ENCODE measurements around the gene PRICKLE1. TPM values are rescaled to one million over a fixed set of nuclear protein-coding genes. Genes with fewer than 3 reads are reported as not detected.

The PRICKLE1 gene
- total RNA-seq, 1 donor from 2014 or later = 9.0 TPM

DNA sequence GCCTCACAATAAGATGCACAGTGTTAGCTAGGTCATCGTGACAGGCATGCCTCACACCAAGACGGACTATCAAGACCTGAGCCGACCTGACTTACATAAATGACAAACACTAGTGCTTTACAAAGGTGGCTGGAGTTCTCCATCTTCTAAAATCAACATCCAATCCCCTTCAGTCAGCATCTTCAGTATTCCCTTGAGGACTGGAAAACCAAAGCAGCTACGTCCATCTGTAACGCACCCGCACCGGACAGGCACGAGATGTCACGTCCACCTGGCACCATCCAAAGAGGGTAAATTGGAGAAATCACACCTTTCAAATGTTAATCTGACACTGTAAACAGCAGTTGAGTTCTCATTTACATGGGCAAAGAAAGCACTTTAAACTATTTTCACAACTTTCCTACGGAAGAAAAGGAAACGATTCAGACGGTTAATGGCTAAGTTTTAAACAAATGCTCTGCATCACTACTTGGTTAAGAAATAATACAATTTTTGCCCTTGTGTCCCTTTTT lies 130.2 kb downstream of the PRICKLE1 start:
- DNase-seq (ENCODE audit: low read depth in 2 of 2) = no peak

DNA sequence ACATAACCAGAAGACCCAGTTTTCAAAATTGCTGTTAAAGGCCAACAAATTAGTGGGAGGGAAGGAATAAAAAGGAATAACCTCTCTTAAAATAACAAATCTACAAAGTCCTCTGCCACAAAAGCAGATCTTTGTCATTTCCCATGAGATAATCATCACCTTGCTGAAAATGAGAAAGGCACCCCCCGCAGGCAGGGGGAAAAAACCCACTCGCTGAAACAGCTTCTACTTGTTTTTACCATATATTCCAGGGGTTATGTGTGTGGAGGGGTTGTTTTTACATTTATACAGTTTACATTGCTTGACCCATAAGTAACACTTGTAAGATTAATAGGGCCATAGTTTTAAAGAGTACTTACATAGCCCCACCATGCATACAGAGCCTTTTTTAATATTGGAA lies 131.0 kb downstream of the PRICKLE1 start:
- no peak for DNase-seq (ENCODE audit: low read depth in 2 of 2)

DNA sequence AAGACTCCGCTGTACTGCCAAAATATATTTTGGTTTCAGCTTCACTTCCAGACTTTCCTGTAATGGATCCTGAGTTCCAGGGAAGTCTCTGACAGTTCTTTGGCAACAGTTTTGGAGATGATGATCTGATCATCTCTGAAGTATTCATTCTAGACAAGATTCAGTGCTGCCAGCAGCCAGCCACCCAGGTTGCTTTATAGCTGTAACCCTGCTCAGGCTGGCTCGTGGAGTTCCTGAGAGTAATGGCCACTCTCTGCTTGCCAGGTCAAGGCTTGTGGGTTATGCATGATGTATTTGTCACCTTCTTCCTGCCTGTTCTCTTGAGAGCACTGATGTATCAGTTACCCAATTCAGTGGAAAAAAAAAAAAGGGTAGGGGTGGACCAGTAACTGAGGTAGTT lies 139.3 kb downstream of the PRICKLE1 start:
- peak in 1 of 2 donors; percentile 26 for DNase-seq (ENCODE audit: low read depth in 2 of 2)

DNA sequence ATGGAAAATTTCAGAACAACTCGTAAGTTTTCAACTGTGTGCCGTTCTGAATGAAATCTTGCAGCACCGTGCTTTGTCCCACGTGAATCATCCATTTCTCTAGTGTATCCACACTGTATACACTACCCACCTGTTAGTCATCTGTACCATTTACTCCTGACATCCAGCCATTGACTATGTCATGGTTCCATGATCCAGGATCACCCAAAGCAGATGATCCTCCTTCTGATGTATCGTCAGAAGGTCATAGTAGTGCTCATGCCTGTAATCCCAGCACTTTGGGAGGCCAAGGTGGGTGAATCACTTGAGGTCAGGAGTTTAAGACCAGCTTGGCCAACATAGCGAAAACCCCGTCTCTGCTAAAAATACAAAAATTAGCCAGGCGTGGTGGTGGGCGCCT lies 140.7 kb downstream of the PRICKLE1 start:
- DNase-seq (ENCODE audit: low read depth in 2 of 2) = no peak

DNA sequence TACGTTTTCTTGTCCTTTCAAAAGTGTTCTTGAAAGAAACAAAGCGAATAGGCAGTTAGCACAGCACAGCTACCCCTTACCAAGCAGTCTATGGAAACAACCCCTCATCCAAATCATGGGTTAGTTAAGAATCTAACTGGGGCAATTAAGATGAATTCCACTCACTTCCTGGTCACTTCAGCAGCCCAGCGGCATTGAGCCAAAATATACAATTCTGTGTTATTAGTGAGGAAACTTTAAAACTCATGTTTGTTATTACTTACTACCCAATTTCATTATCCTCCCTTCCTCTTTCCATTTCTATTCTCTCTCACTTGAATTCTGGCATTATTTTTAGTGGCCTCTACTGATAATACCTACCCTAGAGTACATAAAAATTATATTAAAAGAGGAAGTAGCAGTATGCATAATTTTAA lies 142.2 kb downstream of the PRICKLE1 start:
- DNase-seq (ENCODE audit: low read depth in 2 of 2) = peak; percentile 87 to 88

DNA sequence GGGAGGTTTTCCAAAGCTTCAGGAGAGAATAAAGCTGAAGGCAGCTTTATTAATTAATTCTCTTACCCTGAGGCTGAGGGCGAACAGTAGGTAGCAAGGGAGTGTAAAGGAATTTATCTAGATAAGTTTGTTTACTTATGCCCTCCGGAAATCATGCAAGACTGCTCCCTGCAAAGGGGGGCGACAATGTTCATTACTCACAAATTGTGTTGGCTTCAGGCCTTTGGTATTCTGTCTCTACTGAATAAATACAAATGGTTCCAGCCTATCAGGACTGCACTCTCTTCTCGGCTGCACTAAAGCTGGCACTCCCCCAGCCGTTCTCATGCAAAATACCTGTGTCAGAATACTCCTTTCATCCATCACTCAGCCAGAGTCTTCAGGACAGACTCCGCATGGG lies 142.8 kb downstream of the PRICKLE1 start:
- DNase-seq (ENCODE audit: low read depth in 2 of 2) = peak in 1 of 2 donors; percentile 72

DNA sequence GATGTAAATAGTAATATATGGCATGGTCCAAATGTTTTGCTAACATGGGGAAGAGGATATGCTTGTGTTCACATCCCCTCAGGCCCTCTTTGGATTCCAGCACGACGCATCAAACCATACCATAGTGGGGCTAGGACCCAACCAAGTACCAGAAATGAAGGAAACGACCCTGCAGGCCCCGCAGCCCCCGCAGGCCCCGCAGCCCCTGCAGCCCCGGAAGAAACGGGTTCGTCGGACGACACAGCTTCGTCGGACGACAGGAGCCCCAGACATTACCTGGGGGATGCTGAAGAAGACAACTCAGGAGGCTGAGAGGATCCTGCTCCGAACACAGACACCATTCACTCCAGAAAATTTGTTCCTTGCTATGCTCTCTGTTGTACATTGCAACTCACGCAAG lies 143.7 kb downstream of the PRICKLE1 start:
- DNase-seq (ENCODE audit: low read depth in 2 of 2) = no peak

DNA sequence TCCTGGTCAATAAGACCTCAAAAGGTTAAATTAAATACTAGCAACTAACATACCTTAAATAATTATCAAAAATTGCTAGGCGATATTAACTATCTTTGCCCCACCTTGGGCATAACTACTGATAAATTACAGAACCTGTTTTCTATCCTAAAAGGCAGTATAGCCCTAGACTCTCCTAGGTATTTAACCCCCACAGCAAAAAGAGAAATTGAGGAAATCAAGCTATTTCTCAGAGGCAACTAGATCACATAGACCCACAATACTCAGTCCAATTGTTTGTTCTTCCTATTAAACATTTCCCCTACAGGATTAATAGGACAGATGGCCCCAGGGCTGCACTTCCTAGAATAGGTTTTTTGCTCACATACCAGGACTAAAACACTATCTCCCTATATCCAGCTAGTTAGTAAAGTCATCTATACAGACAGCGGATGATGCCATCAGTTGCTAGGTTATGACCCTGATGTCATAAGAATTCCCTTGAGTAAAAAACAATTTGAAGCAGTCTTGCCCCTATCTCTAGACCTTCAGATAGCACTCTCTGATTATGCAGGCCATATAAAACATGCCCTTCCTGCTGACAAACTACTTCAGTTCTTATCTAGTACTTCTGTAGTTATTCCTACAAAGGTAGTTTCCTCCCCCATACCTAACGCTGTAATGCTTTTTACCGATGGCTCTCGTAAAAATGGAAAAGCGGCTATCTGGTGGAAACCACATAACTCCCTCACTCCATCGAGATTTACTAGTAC lies 145.2 kb downstream of the PRICKLE1 start:
- no peak for DNase-seq (ENCODE audit: low read depth in 2 of 2)

DNA sequence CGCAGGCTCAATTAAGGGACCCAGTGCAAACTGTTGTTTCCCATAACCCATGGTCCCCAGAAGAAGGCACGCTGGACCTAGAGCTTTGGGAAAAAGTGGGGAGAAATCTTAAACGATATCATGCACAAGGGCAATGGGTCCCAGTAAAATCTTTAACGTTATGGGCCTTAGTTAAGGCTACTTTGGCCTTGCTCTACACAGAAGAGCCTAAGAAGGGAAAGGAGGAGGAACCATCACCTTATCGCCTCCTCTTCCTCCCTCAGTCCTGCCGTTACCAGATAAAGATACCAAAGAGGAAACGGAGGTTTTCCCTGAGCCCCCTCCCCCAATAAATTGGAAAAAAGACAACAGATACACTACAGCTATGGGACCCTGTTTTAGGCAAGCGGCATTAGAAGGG lies 146.7 kb downstream of the PRICKLE1 start:
- DNase-seq (ENCODE audit: low read depth in 2 of 2) = no peak

DNA sequence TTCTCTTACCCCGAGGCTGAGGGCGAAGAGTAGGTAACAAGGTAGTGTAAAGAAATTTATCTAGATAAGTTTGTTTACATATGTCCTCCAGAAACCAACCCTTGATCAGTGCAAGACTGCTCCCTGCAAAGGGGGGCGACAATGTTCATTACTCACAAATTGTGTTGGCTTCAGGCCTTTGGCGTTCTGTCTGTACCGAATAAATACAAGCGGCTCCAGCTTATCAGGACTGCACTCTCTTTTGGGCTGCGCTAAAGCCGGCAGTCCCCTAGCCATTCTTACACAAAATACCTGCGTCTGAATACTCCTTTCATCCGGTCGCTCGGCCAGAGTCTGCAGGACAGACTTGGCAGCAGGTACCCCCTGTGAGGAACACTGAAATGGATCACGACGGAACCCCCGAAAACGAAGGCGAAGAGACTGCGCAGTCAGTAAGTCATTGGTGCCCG lies 147.2 kb downstream of the PRICKLE1 start:
- DNase-seq (ENCODE audit: low read depth in 2 of 2) = no peak

DNA sequence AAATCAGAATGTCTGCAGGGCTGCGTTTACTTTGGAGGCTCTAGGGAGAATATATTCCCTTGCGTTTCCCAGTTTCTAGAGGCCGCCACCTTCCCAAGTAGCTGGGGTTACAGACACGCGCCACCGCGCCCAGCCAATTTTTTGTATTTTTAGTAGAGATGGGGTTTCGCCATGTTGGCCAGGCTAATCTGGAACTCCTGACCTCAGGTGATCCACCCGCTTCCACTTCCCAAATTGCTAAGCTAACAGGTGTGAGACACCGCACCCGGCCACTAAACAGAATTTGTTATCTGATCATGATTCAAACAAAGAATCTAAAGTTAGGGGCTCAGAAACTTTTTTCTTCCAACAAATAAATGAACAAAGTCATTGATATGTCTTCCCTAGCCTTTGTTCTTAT lies 148.9 kb downstream of the PRICKLE1 start:
- DNase-seq (ENCODE audit: low read depth in 2 of 2) = no peak

DNA sequence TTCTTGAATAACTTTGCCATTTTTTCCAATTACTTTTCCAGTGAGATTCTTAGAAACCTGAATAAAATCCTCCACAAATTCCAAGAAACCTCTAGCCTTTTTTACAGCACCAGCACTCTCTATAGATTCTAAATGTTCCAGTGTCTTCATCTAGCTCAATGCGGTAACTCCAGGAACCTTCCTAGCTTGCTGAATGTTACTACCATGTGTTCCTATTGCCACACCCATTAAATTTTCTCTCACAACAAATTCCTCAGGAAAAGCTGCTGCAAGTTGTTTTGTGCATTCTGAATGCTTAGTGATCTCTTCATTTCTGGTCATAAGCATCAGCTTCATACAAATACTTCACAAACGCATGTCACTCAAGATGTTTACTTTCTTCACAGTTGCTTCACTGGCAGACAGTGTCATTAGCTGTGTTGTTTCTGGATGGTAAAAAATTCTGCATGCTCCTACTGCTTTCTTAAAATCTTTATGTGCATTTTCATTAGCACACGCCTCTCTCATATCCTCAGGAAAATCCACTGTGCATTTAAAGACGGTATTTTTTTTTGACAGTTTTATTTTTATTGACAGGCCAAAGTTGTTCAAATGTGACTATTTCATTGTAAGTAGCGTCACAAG lies 156.9 kb downstream of the PRICKLE1 start:
- no peak for DNase-seq (ENCODE audit: low read depth in 2 of 2)

DNA sequence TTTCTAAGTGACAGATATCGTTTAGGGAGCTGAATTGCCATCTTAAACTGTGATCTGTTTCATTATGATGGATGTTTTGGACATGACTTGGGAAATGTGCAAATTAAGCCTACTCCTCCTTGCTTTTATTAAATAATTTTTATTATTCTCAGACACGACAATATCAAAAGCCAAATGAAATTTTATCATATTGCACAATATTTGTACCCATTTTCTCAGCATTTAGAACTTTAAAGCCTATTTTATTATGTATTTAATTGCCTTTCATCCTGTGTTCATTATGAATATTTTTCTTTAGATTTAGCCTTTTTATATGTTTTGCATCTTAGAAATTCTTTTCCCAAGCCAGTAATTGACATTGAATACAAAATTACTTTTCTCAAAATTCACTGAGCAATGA lies 160.7 kb downstream of the PRICKLE1 start:
- DNase-seq (ENCODE audit: low read depth in 2 of 2) = no peak

DNA sequence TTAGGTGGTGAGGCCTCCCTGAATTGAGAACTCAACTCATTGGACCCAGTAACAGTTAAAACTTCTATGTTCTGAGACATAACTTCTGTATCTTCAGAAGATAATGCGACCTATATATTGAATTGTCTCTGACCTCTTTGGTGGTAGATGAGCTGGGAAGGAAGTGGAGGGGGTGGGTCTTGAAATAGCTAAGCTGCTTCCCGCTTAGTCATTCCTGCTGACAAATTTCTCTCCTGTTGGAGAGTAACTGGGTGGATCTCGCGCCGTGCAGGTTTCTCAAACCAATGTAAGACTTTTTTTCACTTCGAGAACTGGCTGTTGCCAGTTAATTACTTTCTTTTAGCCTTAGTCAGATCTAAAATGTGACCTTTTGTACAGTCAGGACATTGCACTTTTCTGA lies 162.8 kb downstream of the PRICKLE1 start:
- peak in 1 of 2 donors; percentile 90 for DNase-seq (ENCODE audit: low read depth in 2 of 2)

DNA sequence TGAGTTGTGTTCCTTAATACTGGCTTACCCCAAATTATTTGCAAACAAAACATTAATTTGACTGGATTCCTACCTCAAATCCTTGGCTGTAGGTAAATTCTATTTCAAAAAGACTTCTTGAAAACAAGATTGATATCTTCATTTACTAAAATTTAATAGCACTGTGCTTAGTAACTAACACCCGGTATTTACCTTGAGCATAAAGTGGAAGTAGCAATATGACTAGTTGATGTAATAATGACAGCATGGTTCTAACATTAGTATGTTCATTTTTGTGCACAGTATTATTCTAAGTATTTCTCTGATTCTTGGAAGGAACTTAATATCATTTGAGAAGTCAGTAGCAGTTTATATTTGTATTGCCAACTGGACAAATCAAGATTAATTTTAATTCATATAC lies 166.8 kb downstream of the PRICKLE1 start:
- DNase-seq (ENCODE audit: low read depth in 2 of 2) = peak in 1 of 2 donors; percentile 15

DNA sequence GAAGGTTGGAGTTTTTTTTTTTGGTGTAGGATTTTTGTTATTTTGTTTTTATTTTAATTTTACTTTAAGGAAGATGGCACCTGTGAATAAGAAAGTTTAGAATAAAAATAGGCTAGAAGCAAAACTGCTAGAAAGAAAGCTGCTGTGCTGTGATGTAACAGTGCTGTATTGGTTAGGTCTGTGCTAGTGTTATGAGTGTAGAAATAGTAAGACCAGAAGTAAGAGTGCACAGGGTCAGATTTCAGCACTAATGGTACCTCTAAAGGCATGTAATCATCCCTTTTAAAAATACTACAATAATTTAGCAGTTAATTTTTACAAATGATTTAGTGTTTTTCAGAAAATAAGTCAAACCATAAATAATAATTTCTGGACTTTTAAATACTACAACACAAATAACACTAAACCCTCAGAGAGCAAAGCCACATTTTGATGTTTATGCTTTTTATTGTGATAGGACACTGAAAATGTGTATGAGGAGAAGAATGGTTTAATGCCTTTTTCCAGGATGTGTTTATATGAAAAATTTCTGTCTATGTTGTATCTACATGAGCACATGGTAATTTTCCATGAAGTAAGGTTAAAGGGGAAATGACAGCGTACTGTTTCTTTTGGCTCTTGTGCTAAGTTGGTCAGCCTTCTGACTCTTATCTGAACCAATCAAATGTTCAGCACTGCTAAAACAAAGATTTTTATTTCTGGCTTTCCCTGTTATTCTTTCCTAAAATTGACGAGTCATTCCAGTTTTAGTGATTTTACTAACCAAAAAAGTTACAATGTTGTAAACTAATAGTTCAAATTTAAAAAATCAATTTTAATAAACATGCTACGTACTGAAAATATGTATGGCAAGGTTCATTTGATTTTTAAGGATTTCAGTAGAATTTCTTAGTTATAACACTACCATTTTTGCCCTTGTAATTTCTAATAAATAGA lies 167.4 kb downstream of the PRICKLE1 start:
- peak; percentile 98 to 99 for DNase-seq (ENCODE audit: low read depth in 2 of 2)

DNA sequence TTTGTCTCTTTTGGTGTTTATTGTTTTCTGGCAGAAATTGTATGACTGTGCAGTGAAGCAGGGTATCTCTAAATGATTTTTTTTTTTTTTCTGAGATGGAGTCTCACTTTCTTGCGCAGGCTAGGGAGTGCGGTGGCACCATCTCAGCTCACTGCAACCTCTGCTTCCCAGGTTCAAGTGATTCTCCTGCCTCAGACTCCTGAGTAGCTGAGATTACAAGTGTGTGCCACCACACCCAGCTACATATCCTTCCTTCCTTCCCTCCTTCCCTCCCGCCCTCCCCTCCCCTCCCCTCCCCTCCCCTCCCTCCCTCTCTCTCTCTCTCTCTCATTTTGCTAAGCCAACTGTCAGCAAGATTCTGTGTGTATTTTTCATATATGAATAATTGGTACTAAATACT lies 169.2 kb downstream of the PRICKLE1 start:
- peak in 1 of 2 donors; percentile 34 for DNase-seq (ENCODE audit: low read depth in 2 of 2)

DNA sequence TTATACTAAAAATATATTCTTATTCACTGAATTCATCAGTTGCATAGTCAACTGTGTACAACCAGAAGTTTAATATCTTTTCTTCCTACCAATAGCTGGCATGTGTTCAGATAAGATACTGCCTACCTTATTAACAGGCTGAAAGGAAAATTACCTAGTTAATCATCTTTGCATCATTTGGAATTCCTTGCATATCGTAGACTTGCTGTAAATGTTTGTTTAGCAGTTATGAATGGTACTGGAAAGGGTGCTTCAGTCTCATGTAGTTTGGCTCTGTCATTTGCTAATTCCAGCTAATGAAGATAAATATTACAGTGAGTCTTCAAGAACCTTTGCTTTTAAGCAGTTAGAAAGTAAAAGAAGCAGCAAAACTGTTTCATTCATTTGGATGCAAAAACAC lies 179.2 kb downstream of the PRICKLE1 start:
- DNase-seq (ENCODE audit: low read depth in 2 of 2) = peak in 1 of 2 donors; percentile 19

DNA sequence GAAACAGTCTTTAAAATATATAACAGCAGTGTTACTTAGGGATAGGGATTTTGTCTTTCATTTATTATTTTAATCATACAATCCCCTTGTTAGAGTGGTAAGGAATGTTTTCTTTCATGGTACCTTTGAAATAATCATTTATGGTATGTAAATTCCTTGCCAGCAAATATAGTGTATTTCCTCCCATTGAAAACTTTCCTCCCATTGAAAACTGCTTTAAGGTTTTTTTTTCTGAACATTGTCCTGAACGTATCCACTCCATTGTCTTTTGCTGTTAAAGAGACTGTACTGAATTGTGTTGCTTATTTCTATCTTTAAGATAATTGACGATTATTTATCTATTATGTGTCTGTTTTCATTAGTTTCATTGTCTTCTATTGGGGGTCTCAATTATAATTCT lies 180.1 kb downstream of the PRICKLE1 start:
- peak in 1 of 2 donors; percentile 59 for DNase-seq (ENCODE audit: low read depth in 2 of 2)

DNA sequence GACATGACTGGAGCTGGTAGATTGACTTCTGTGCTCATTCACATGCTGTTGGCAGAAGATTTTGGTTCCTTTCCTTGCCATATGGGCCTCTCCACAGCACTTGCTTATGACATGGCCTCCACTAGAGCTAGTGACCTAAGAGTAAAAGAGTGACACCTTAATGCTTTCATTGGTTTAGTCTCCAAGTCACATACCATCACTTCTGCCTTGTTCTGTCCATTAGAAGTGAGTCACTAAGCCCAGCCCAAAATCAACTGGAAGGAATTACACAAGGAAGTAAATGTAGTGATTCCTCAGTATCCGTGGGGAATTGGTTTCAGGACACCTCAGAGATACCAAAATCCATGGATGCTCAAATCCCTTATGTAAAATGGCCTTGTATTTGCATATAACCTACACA lies 182.2 kb downstream of the PRICKLE1 start:
- DNase-seq (ENCODE audit: low read depth in 2 of 2) = no peak

Data from dermis microvascular lymphatic vessel endothelial cell (primary cell).